ENCODE measurements around the gene ANO8. TPM values are rescaled to one million over a fixed set of nuclear protein-coding genes. Genes with fewer than 3 reads are reported as not detected.
"Not testable (repeated sequence)": the region's sequence is repeated elsewhere in the genome, so short reads cannot be mapped to it uniquely, and the experiment has no call there.

ANO8 gene
- total RNA-seq, 6 experiments from 2014 or later, result 5.0 to 8.8 (median 6.6) TPM

DNA sequence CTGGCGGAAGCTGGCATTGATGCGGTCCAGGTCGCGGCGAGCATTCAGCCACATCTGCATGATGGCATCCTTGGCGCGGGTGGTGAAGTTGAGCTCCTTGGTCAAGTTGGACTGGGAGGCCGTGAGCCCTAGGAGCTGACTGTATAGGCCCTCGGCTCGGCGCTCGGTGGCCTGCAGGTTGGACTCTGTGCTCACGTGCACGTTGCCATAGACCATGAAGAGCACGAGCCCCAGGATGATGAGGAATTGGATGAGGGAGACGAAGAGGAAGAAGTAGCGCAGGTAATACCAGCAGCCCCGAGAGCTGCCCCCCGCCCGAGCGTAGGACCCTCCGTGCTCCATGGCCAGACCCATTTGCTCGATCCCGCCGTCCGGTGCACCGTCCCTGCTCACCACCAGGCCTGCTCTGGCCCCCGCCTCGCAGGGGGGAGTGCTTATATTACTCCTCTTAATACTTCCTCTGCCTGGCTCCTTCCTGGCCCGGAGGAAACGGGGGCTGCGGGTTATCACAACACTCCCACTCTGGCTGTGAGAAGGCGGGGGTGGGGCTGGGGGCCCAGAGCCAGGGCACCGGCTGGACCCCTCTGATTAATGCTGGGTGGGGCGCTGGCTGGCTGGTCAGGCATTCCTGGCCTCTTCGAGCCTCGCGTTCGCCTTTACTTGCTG is 42.4 kb upstream of the ANO8 start, which contains the start of gene PLVAP:
Gene PLVAP (minus strand): TSS at position 408 of the 666 bp plus-strand sequence. CDS start 54 bp downstream, at position 354.
- ATAC-seq (peak; percentile 65 to 82 (median 76)), DNase-seq (peak; percentile 47 to 56 (median 52))
- Histone ChIP-seq H3K9me3 (no peaks in the 10 kb centered on the region), H3K36me3 (no peaks in the 10 kb centered on the region), H3K27me3 (no peaks in the 10 kb centered on the region), H3K27ac (no peak within 1 kb of the TSS), H3K4me3 (no peak within 1 kb of the TSS), H3K4me1 (no peaks in the 10 kb centered on the region)
- WGBS (ENCODE audit: insufficient coverage, low coverage, low lambda C conversion rate, missing lambda C conversion rate), result 33% methylated on average over 5 of the region's 39 CpGs
- intact Hi-C loops (cut with DNase I), result no loop called here
- TF ChIP-seq, protein P1, sequence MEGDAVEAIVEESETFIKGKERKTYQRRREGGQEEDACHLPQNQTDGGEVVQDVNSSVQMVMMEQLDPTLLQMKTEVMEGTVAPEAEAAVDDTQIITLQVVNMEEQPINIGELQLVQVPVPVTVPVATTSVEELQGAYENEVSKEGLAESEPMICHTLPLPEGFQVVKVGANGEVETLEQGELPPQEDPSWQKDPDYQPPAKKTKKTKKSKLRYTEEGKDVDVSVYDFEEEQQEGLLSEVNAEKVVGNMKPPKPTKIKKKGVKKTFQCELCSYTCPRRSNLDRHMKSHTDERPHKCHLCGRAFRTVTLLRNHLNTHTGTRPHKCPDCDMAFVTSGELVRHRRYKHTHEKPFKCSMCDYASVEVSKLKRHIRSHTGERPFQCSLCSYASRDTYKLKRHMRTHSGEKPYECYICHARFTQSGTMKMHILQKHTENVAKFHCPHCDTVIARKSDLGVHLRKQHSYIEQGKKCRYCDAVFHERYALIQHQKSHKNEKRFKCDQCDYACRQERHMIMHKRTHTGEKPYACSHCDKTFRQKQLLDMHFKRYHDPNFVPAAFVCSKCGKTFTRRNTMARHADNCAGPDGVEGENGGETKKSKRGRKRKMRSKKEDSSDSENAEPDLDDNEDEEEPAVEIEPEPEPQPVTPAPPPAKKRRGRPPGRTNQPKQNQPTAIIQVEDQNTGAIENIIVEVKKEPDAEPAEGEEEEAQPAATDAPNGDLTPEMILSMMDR (IDR thresholded peaks at IDR 0.05), result no peak
- no peak for TF ChIP-seq POLR2A (IDR thresholded peaks at IDR 0.05)

DNA sequence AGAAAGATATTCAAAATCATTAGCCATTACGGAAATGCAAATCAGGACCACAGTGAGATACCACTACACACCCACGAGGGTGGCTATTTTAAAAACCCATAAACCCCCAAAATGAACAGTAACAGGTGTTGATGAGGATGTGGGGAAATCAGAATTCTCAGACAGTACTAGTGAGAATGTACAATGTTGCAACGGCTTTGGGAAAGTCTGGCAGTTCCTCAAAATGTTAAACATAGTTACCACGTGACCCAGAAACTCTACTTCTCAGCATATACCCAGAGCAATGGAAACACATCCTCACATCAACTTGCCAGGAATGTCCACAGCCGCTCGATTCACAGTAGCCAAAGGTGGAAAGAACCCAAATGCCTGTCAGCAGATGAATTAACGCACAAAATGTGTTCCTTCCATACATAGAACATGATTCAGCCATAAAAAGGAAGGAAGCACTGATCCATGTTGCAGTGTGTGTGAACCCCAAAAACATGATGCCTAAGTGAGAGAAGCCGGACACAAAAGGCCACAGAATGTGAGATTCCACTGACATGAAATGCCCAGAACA is 35.5 kb upstream of the ANO8 start:
- no peaks in the 10 kb centered on the region for H3K9me3 ChIP-seq
- no peak overlapping the region for H3K27ac ChIP-seq
- H3K4me3 ChIP-seq, result no peak overlapping the region
- ATAC-seq (peak; percentile 20 to 57 (median 42)), DNase-seq (no peak)
- no peak for TF ChIP-seq POLR2A (IDR thresholded peaks at IDR 0.05)
- TF ChIP-seq, protein P1 (IDR thresholded peaks at IDR 0.05), result no peak
- no peaks in the 10 kb centered on the region for H3K36me3 ChIP-seq
- H3K27me3 ChIP-seq, result no peaks in the 10 kb centered on the region
- WGBS (ENCODE audit: insufficient coverage, low coverage, low lambda C conversion rate, missing lambda C conversion rate), result 20% methylated on average over 7 of the region's 8 CpGs
- intact Hi-C loops (cut with DNase I), result no loop called here
- no peaks in the 10 kb centered on the region for H3K4me1 ChIP-seq

DNA sequence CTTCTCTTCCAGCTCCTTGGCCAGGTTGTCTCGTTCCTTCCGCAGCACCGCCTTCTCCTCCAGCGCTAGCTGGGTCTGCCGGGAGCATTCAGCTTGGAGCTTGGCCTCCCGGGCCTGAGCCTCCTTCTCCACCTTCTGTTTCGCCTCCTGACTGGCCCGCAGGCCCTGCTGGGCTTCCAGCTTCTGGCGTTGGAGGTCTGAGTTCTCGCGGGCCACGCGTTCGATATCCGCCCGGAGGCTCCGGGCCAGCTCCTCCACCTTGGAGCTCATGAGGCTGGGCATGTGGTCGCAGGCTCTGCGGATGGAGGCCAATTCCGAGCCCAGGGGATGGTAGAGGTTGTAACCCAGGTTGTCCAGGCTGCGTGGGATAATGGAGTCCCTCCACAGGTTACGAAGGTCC is 30.7 kb upstream of the ANO8 start:
- intact Hi-C loops (cut with DNase I), result no loop called here
- Histone ChIP-seq H3K9me3 (no peaks in the 10 kb centered on the region), H3K4me1 (no peaks in the 10 kb centered on the region), H3K27ac (no peak overlapping the region), H3K4me3 (no peak overlapping the region), H3K27me3 (no peaks in the 10 kb centered on the region), H3K36me3 (no peaks in the 10 kb centered on the region)
- WGBS (ENCODE audit: insufficient coverage, low coverage, low lambda C conversion rate, missing lambda C conversion rate), result 90% methylated on average over 15 of the region's 22 CpGs
- TF ChIP-seq POLR2A (IDR thresholded peaks at IDR 0.05), result no peak
- DNase-seq, result no peak
- peak in 1 of 4 donors; percentile 19 for ATAC-seq

DNA sequence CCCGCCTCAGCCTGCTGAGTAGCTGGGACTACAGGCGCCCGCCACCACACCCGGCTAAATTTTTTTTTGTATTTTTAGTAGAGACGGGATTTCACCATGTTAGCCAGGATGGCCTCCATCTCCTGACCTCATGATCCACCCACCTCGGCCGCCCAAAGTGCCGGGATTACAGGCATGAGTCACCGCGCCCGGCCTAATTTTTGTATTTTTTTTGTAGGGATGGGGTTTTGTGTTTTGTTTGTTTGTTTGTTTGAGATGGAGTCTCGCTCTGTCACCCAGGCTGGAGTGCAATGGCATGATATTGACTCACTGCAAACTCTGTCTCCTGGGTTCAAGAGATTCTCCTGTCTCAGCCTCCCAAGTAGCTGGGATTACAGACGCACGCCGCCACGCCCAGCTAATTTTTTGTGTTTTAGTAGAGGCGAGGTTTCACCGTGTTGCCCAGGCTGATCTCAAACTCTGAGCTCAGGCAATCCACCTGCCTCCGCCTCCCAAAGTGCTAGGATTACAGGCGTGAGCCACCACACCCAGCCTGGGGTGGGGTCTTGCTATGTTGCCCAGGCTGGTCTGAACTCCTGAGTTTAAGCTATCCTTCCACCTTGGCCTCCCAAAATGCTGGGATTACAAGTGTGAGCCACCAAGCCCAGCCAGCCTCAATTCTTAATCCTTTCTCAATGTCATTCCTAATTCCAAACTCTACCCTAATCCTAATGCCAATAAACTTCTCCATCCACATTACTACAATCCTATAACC is 29.4 kb upstream of the ANO8 start:
- H3K4me1 ChIP-seq; H3K27ac ChIP-seq; H3K9me3 ChIP-seq; ATAC-seq; H3K36me3 ChIP-seq; intact Hi-C loops (cut with DNase I); H3K4me3 ChIP-seq; H3K27me3 ChIP-seq; DNase-seq: not testable (repeated sequence)
- WGBS (ENCODE audit: insufficient coverage, low coverage, low lambda C conversion rate, missing lambda C conversion rate), result 84% methylated on average over 19 of the region's 20 CpGs

DNA sequence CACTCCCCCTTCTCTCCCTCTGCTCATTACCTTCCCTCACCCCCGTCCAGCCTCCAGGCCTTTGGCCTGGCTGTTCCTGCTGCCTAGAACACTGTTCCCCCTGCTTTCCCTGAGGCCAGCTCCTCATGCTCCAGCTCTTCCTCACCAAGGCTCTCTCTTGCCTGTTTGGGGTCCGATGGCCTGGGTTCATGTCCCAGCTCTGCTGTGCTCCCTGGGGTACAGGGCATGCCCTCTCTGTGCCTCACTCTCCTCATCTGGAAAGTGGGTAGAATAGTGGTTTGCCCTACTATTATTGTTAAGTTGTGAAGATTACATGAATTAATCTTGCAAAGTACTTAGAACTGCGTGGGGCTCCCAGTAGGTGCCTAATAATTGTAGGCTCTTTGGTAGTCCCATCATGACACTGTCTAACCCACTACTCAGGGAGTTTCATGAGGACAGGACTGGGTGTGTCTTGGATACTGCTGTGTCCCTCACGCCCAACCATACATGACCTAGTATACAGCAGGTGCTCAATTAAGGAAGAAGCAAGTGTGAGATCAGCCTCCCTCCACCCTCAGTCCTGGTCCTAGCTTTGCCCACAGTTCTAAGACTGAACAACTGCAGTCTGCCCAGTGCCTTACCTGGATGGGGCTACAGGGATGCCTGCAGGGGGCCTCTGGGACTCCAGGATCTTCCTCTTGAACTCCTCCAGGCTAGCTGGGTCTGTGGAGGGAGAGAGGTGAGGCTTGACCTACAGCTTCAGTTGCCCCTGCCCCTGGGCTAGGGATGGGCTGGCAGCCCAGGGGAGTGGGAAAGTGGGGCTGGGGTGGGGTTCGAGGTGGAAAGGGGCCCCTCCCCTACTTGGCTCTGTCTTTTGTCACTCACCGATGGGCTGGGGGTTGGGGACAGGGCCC is 25.5 kb upstream of the ANO8 start:
- no peaks in the 10 kb centered on the region for H3K9me3 ChIP-seq
- TF ChIP-seq, protein P1 (IDR thresholded peaks at IDR 0.05), result no peak
- TF ChIP-seq POLR2A (IDR thresholded peaks at IDR 0.05), result no peak
- ATAC-seq (peak in 1 of 4 donors; percentile 31), DNase-seq (no peak)
- H3K27me3 ChIP-seq, result no peaks in the 10 kb centered on the region
- no peak overlapping the region for H3K4me3 ChIP-seq
- H3K36me3 ChIP-seq, result no peaks in the 10 kb centered on the region
- H3K4me1 ChIP-seq, result no peaks in the 10 kb centered on the region
- intact Hi-C loops (cut with DNase I), result no loop called here
- H3K27ac ChIP-seq, result no peak overlapping the region
- WGBS (ENCODE audit: insufficient coverage, low coverage, low lambda C conversion rate, missing lambda C conversion rate), result 59% methylated on average over 3 of the region's 6 CpGs

All from right lobe of liver (tissue), 6 donors.